ENCODE data around the gene BABAM2.

BABAM2 gene

GRCh38 chr2:28155627-28156026, 265.1 kb downstream of the BABAM2 start:
- no peak overlapping the region for H3K9ac ChIP-seq (ENCODE audit: low read depth, low read length)
- peaks cover 20% of the 10 kb centered on the region for H3K4me1 ChIP-seq (ENCODE audit: control insufficient read depth, insufficient read depth, low read length)
- no peak overlapping the region for H3K4me2 ChIP-seq (ENCODE audit: low read length)
- H3K9me3 ChIP-seq (replicated peaks; ENCODE audit: low read length) = no peaks in the 10 kb centered on the region
- no peaks in the 10 kb centered on the region for H3K36me3 ChIP-seq (ENCODE audit: insufficient read depth, low read length)
- H3K27me3 ChIP-seq (ENCODE audit: control insufficient read depth, insufficient read depth, low read length) = no peaks in the 10 kb centered on the region
- H3K4me3 ChIP-seq (ENCODE audit: low read length) = no peak overlapping the region

- H3K9me3 ChIP-seq (replicated peaks; ENCODE audit: low read length) = no peaks in the 10 kb centered on the region
- H3K4me3 ChIP-seq (ENCODE audit: low read length) = no peak overlapping the region
- no peaks in the 10 kb centered on the region for H3K36me3 ChIP-seq (ENCODE audit: insufficient read depth, low read length)
- H3K9ac ChIP-seq (ENCODE audit: low read depth, low read length) = no peak overlapping the region
- no peaks in the 10 kb centered on the region for H3K27me3 ChIP-seq (ENCODE audit: control insufficient read depth, insufficient read depth, low read length)
- H3K4me2 ChIP-seq (ENCODE audit: low read length) = no peak overlapping the region
- peaks cover 23% of the 10 kb centered on the region for H3K4me1 ChIP-seq (ENCODE audit: control insufficient read depth, insufficient read depth, low read length)
These were observed 268.3 kb downstream of the BABAM2 start for GRCh38 chr2:28158791-28159190.

- Histone ChIP-seq H3K9me3 (replicated peaks; ENCODE audit: low read length) (no peaks in the 10 kb centered on the region), H3K36me3 (ENCODE audit: insufficient read depth, low read length) (no peaks in the 10 kb centered on the region), H3K4me1 (ENCODE audit: control insufficient read depth, insufficient read depth, low read length) (peaks cover 38% of the 10 kb centered on the region), H3K4me3 (ENCODE audit: low read length) (no peak overlapping the region), H3K27me3 (ENCODE audit: control insufficient read depth, insufficient read depth, low read length) (no peaks in the 10 kb centered on the region), H3K9ac (ENCODE audit: low read depth, low read length) (peak overlapping the region; percentile 23), H3K4me2 (ENCODE audit: low read length) (peak overlapping the region; percentile 3)
These were observed 270.5 kb downstream of the BABAM2 start for GRCh38 chr2:28160986-28161425.

- H3K9me3 ChIP-seq (replicated peaks; ENCODE audit: low read length) = no peaks in the 10 kb centered on the region
- H3K4me3 ChIP-seq (ENCODE audit: low read length) = no peak overlapping the region
- H3K4me1 ChIP-seq (ENCODE audit: control insufficient read depth, insufficient read depth, low read length) = peaks cover 40% of the 10 kb centered on the region
- H3K4me2 ChIP-seq (ENCODE audit: low read length) = peak overlapping the region; percentile 3
- H3K36me3 ChIP-seq (ENCODE audit: insufficient read depth, low read length) = no peaks in the 10 kb centered on the region
- peak overlapping the region; percentile 23 for H3K9ac ChIP-seq (ENCODE audit: low read depth, low read length)
- no peaks in the 10 kb centered on the region for H3K27me3 ChIP-seq (ENCODE audit: control insufficient read depth, insufficient read depth, low read length)
These were observed 270.9 kb downstream of the BABAM2 start for GRCh38 chr2:28161466-28161865.

- Histone ChIP-seq H3K4me1 (ENCODE audit: control insufficient read depth, insufficient read depth, low read length) (peaks cover 49% of the 10 kb centered on the region), H3K27me3 (ENCODE audit: control insufficient read depth, insufficient read depth, low read length) (no peaks in the 10 kb centered on the region)
These were observed 272.0 kb downstream of the BABAM2 start for GRCh38 chr2:28162564-28162963.

GRCh38 chr2:28163028-28163427, 272.5 kb downstream of the BABAM2 start:
- Histone ChIP-seq H3K9me3 (replicated peaks; ENCODE audit: low read length) (no peaks in the 10 kb centered on the region), H3K4me3 (ENCODE audit: low read length) (no peak overlapping the region), H3K9ac (ENCODE audit: low read depth, low read length) (no peak overlapping the region), H3K4me2 (ENCODE audit: low read length) (no peak overlapping the region), H3K36me3 (ENCODE audit: insufficient read depth, low read length) (no peaks in the 10 kb centered on the region), H3K4me1 (ENCODE audit: control insufficient read depth, insufficient read depth, low read length) (peaks cover 49% of the 10 kb centered on the region), H3K27me3 (ENCODE audit: control insufficient read depth, insufficient read depth, low read length) (no peaks in the 10 kb centered on the region)

More at GRCh38 chr2:28162564-28162963, 272.0 kb downstream of the BABAM2 start:
- Histone ChIP-seq H3K9me3 (replicated peaks; ENCODE audit: low read length) (no peaks in the 10 kb centered on the region), H3K36me3 (ENCODE audit: insufficient read depth, low read length) (no peaks in the 10 kb centered on the region), H3K9ac (ENCODE audit: low read depth, low read length) (no peak overlapping the region), H3K4me3 (ENCODE audit: low read length) (no peak overlapping the region), H3K4me2 (ENCODE audit: low read length) (no peak overlapping the region)

- Histone ChIP-seq H3K9me3 (replicated peaks; ENCODE audit: low read length) (no peaks in the 10 kb centered on the region), H3K4me1 (ENCODE audit: control insufficient read depth, insufficient read depth, low read length) (peaks cover 49% of the 10 kb centered on the region), H3K27me3 (ENCODE audit: control insufficient read depth, insufficient read depth, low read length) (no peaks in the 10 kb centered on the region), H3K36me3 (ENCODE audit: insufficient read depth, low read length) (no peaks in the 10 kb centered on the region), H3K4me3 (ENCODE audit: low read length) (no peak overlapping the region), H3K9ac (ENCODE audit: low read depth, low read length) (peak overlapping the region; percentile 24), H3K4me2 (ENCODE audit: low read length) (peak overlapping the region; percentile 1)
These were observed 273.2 kb downstream of the BABAM2 start for GRCh38 chr2:28163627-28164279.

- no peaks in the 10 kb centered on the region for H3K9me3 ChIP-seq (replicated peaks; ENCODE audit: low read length)
- H3K4me3 ChIP-seq (ENCODE audit: low read length) = no peak overlapping the region
- no peaks in the 10 kb centered on the region for H3K36me3 ChIP-seq (ENCODE audit: insufficient read depth, low read length)
- H3K4me1 ChIP-seq (ENCODE audit: control insufficient read depth, insufficient read depth, low read length) = peaks cover 49% of the 10 kb centered on the region
- H3K4me2 ChIP-seq (ENCODE audit: low read length) = peak overlapping the region; percentile 4
- H3K9ac ChIP-seq (ENCODE audit: low read depth, low read length) = peak overlapping the region; percentile 24
- no peaks in the 10 kb centered on the region for H3K27me3 ChIP-seq (ENCODE audit: control insufficient read depth, insufficient read depth, low read length)
These were observed 273.8 kb downstream of the BABAM2 start for GRCh38 chr2:28164280-28164801.

GRCh38 chr2:28165087-28165635, 274.6 kb downstream of the BABAM2 start:
- no peak overlapping the region for H3K4me2 ChIP-seq (ENCODE audit: low read length)
- H3K4me3 ChIP-seq (ENCODE audit: low read length) = no peak overlapping the region
- H3K36me3 ChIP-seq (ENCODE audit: insufficient read depth, low read length) = no peaks in the 10 kb centered on the region
- H3K9ac ChIP-seq (ENCODE audit: low read depth, low read length) = peak overlapping the region; percentile 24
- H3K4me1 ChIP-seq (ENCODE audit: control insufficient read depth, insufficient read depth, low read length) = peaks cover 49% of the 10 kb centered on the region
- H3K9me3 ChIP-seq (replicated peaks; ENCODE audit: low read length) = no peaks in the 10 kb centered on the region
- no peaks in the 10 kb centered on the region for H3K27me3 ChIP-seq (ENCODE audit: control insufficient read depth, insufficient read depth, low read length)

- Histone ChIP-seq H3K4me3 (ENCODE audit: low read length) (no peak overlapping the region), H3K27me3 (ENCODE audit: control insufficient read depth, insufficient read depth, low read length) (no peaks in the 10 kb centered on the region), H3K9ac (ENCODE audit: low read depth, low read length) (no peak overlapping the region), H3K9me3 (replicated peaks; ENCODE audit: low read length) (no peaks in the 10 kb centered on the region), H3K36me3 (ENCODE audit: insufficient read depth, low read length) (no peaks in the 10 kb centered on the region), H3K4me2 (ENCODE audit: low read length) (no peak overlapping the region), H3K4me1 (ENCODE audit: control insufficient read depth, insufficient read depth, low read length) (peaks cover 33% of the 10 kb centered on the region)
These were observed 276.4 kb downstream of the BABAM2 start for GRCh38 chr2:28166956-28167355.

- Histone ChIP-seq H3K9me3 (replicated peaks; ENCODE audit: low read length) (no peaks in the 10 kb centered on the region), H3K27me3 (ENCODE audit: control insufficient read depth, insufficient read depth, low read length) (no peaks in the 10 kb centered on the region), H3K4me3 (ENCODE audit: low read length) (no peak overlapping the region), H3K36me3 (ENCODE audit: insufficient read depth, low read length) (no peaks in the 10 kb centered on the region), H3K4me2 (ENCODE audit: low read length) (no peak overlapping the region), H3K9ac (ENCODE audit: low read depth, low read length) (no peak overlapping the region), H3K4me1 (ENCODE audit: control insufficient read depth, insufficient read depth, low read length) (peaks cover 41% of the 10 kb centered on the region)
These were observed 277.8 kb downstream of the BABAM2 start for GRCh38 chr2:28168376-28168775.

GRCh38 chr2:28169492-28169891, 279.0 kb downstream of the BABAM2 start:
- H3K9ac ChIP-seq (ENCODE audit: low read depth, low read length) = no peak overlapping the region
- H3K4me1 ChIP-seq (ENCODE audit: control insufficient read depth, insufficient read depth, low read length) = peaks cover 30% of the 10 kb centered on the region
- no peaks in the 10 kb centered on the region for H3K9me3 ChIP-seq (replicated peaks; ENCODE audit: low read length)
- H3K4me2 ChIP-seq (ENCODE audit: low read length) = no peak overlapping the region
- no peaks in the 10 kb centered on the region for H3K27me3 ChIP-seq (ENCODE audit: control insufficient read depth, insufficient read depth, low read length)
- H3K36me3 ChIP-seq (ENCODE audit: insufficient read depth, low read length) = no peaks in the 10 kb centered on the region
- H3K4me3 ChIP-seq (ENCODE audit: low read length) = no peak overlapping the region
